ENCODE results near the gene TBC1D2B. TPM values are rescaled to one million over a fixed set of nuclear protein-coding genes. Genes with fewer than 3 reads are reported as not detected.

The TBC1D2B gene
- total and polyA plus RNA-seq, 8 donors: 37.6 to 64.9 (median 49.2) TPM

GRCh38 chr15:78069462-78070029 is 8.0 kb downstream of the TBC1D2B start:
- Histone ChIP-seq H3K4me1 (peaks cover 70 to 98% of the 10 kb centered on the region in 2 donors), H3K36me3 (no peaks in the 10 kb centered on the region), H3K9me3 (no peaks in the 10 kb centered on the region), H3K27me3 (no peaks in the 10 kb centered on the region), H3K4me3 (no peak overlapping the region), H3K27ac (peak overlapping the region; percentile 74 to 84)
- intact Hi-C loops (cut with DNase I): no loop called here
- no peak for TF ChIP-seq CTCF (IDR thresholded peaks at IDR 0.05)
- DNase-seq: no peak
- ATAC-seq: no peak

GRCh38 chr15:78069052-78069414 is 8.5 kb downstream of the TBC1D2B start:
- Histone ChIP-seq H3K27me3 (no peaks in the 10 kb centered on the region), H3K36me3 (no peaks in the 10 kb centered on the region), H3K27ac (peak overlapping the region; percentile 74 to 84), H3K9me3 (no peaks in the 10 kb centered on the region), H3K4me3 (peak overlapping the region in 1 of 2 donors; percentile 3), H3K4me1 (peaks cover 75 to 98% of the 10 kb centered on the region in 2 donors)
- intact Hi-C loops (cut with DNase I): no loop called here
- no peak for TF ChIP-seq CTCF (IDR thresholded peaks at IDR 0.05)
- ATAC-seq: no peak
- peak in 1 of 4 donors; percentile 72 for DNase-seq

GRCh38 chr15:78067328-78068228 is 9.9 kb downstream of the TBC1D2B start:
- ATAC-seq: peak; percentile 19
- TF ChIP-seq CTCF (IDR thresholded peaks at IDR 0.05): no peak
- H3K9me3 ChIP-seq: no peaks in the 10 kb centered on the region
- H3K4me3 ChIP-seq: no peak overlapping the region
- H3K4me1 ChIP-seq: peaks cover 73 to 98% of the 10 kb centered on the region in 2 donors
- no peaks in the 10 kb centered on the region for H3K36me3 ChIP-seq
- intact Hi-C loops (cut with DNase I): no loop called here
- H3K27me3 ChIP-seq: no peaks in the 10 kb centered on the region
- peak overlapping the region; percentile 81 to 85 for H3K27ac ChIP-seq
- DNase-seq: peak in 1 of 4 donors; percentile 64

GRCh38 chr15:78065973-78066946 is 11.3 kb downstream of the TBC1D2B start:
- no peaks in the 10 kb centered on the region for H3K27me3 ChIP-seq
- H3K4me1 ChIP-seq: peaks cover 72 to 98% of the 10 kb centered on the region in 2 donors
- H3K4me3 ChIP-seq: no peak overlapping the region
- intact Hi-C loops (cut with DNase I): no loop called here
- ATAC-seq (peak; percentile 19), DNase-seq (no peak)
- peak overlapping the region; percentile 81 to 85 for H3K27ac ChIP-seq
- TF ChIP-seq CTCF (IDR thresholded peaks at IDR 0.05): no peak
- no peaks in the 10 kb centered on the region for H3K36me3 ChIP-seq
- no peaks in the 10 kb centered on the region for H3K9me3 ChIP-seq

Data from left lung (tissue), 10 donors.